OCI-LY3 (cell line): Measurements from ENCODE around the gene MMP14.
A peak's percentile ranks its signal among the peaks of the same experiment; 100 is the strongest.
"Not testable (repeated sequence)": the region's sequence is repeated elsewhere in the genome, so short reads cannot be mapped to it uniquely, and the experiment has no call there.

ENCODE experiments used
- H2AFZ ChIP-seq: fragments of 200-600, 300-600 bp; shearing (Covaris generic); 2 replicates; pipeline ENCODE4 v1.6.0; 2014; ENCODE audit warnings: antibody characterized with exemption, low read depth, low read length
- H3K27ac ChIP-seq: fragments of 200-600, 300-600 bp; sonication (generic); 2 replicates; pipeline ENCODE4 v1.5.1; 2014; ENCODE audit warnings: mild to moderate bottlenecking, low read length, moderate library complexity, mixed read lengths
- H3K27me3 ChIP-seq: fragments of 200-600, 300-600 bp; sonication (generic); 2 replicates; pipeline ENCODE4 v1.6.1; 2014; ENCODE audit warnings: low read depth, low read length, mixed read lengths
- H3K36me3 ChIP-seq: fragments of 200-600, 300-600 bp; sonication (generic); replicated peaks from 2 replicates; pipeline ENCODE3; 2014; ENCODE audit warnings: low read depth, low read length, mixed read lengths
- H3K4me1 ChIP-seq: fragments of 300-600, 200-600 bp; sonication (generic); 2 replicates; pipeline ENCODE4 v1.6.1; 2014; ENCODE audit warnings: low read length, mixed read lengths
- H3K4me2 ChIP-seq: fragments of 200-600, 300-600 bp; sonication (generic); 2 replicates; pipeline ENCODE4 v1.6.1; 2014; ENCODE audit warnings: low read length, mixed read lengths
- H3K4me3 ChIP-seq: fragments of 300-600, 200-600 bp; sonication (generic); 2 replicates; pipeline ENCODE4 v1.5.1; 2014; ENCODE audit warnings: antibody characterized with exemption, mild to moderate bottlenecking, low read length, moderate library complexity
- H3K79me2 ChIP-seq: fragments of 300-600, 200-600 bp; shearing (Covaris generic); 2 replicates; pipeline ENCODE4 v1.6.1; 2014; ENCODE audit warnings: mild to moderate bottlenecking, low read length, mixed read lengths
- H3K9ac ChIP-seq: fragments of 300-600, 200-600 bp; shearing (Covaris generic); 2 replicates; pipeline ENCODE4 v1.6.0; 2014; ENCODE audit warnings: mild to moderate bottlenecking, low read length, moderate library complexity
- H3K9me3 ChIP-seq: fragments of 200-600, 300-600 bp; shearing (Covaris generic); 2 replicates; pipeline ENCODE4 v1.6.1; 2014; ENCODE audit warnings: low read length, mixed read lengths; ENCODE audit not compliant: insufficient read depth
- H4K20me1 ChIP-seq: fragments of 200-600, 300-600 bp; sonication (generic); 2 replicates; pipeline ENCODE4 v1.6.1; 2016; ENCODE audit warnings: low read length, mixed read lengths; ENCODE audit not compliant: insufficient read depth
- CTCF ChIP-seq: fragments of 200-600, 300-600 bp; sonication (generic); IDR thresholded peaks from 2 replicates; pipeline ENCODE4 v1.5.1; 2014; ENCODE audit warnings: antibody characterized with exemption, low read length, low read depth
- EZH2phosphoT487 ChIP-seq: fragments of 200-600 bp; shearing (Covaris generic); IDR thresholded peaks from 2 replicates; pipeline ENCODE4 v1.6.1; 2018; ENCODE audit warnings: antibody characterized with exemption, mixed run types, low read depth

Gene MMP14

GRCh38 chr14:22821193-22822015, 15.0 kb upstream of the MMP14 start:
- Histone ChIP-seq H3K36me3 (no peaks in the 10 kb centered on the region), H3K9ac (no peak overlapping the region), H3K4me2 (no peak overlapping the region), H3K4me3 (no peak overlapping the region), H3K27me3 (no peaks in the 10 kb centered on the region), H3K9me3 (no peaks in the 10 kb centered on the region), H3K4me1 (peaks cover 26% of the 10 kb centered on the region), H3K79me2 (no peaks in the 10 kb centered on the region), H4K20me1 (no peaks in the 10 kb centered on the region), H2AFZ (no peak overlapping the region), H3K27ac (no peak overlapping the region)
- no peak for TF ChIP-seq CTCF
- TF ChIP-seq EZH2phosphoT487, result no peak

- Histone ChIP-seq H3K4me1 (peaks cover 24% of the 10 kb centered on the region), H3K27me3 (no peaks in the 10 kb centered on the region), H3K9me3 (no peaks in the 10 kb centered on the region), H3K27ac (no peak overlapping the region), H3K4me2 (peak overlapping the region; percentile 83), H3K79me2 (no peaks in the 10 kb centered on the region), H4K20me1 (no peaks in the 10 kb centered on the region), H2AFZ (peak overlapping the region; percentile 77), H3K9ac (peak overlapping the region; percentile 49; the same call in 1 of the 2 replicates), H3K4me3 (peak overlapping the region; percentile 75), H3K36me3 (no peaks in the 10 kb centered on the region)
- TF ChIP-seq CTCF (no peak), EZH2phosphoT487 (no peak)
Measured at GRCh38 chr14:22822016-22822570, 14.3 kb upstream of the MMP14 start.

GRCh38 chr14:22822571-22823098, 13.8 kb upstream of the MMP14 start:
- peak overlapping the region; percentile 75 for H3K4me3 ChIP-seq
- no peaks in the 10 kb centered on the region for H3K36me3 ChIP-seq
- H3K79me2 ChIP-seq, result no peaks in the 10 kb centered on the region
- H3K4me2 ChIP-seq, result peak overlapping the region; percentile 83
- no peaks in the 10 kb centered on the region for H4K20me1 ChIP-seq
- H3K27me3 ChIP-seq, result no peaks in the 10 kb centered on the region
- H3K9me3 ChIP-seq, result no peaks in the 10 kb centered on the region
- TF ChIP-seq CTCF (peak; percentile 87), EZH2phosphoT487 (no peak)
- H3K27ac ChIP-seq, result no peak overlapping the region
- peaks cover 24% of the 10 kb centered on the region for H3K4me1 ChIP-seq
- peak overlapping the region; percentile 77 for H2AFZ ChIP-seq
- H3K9ac ChIP-seq, result peak overlapping the region; percentile 49

- peak overlapping the region; percentile 99 for H2AFZ ChIP-seq
- no peaks in the 10 kb centered on the region for H4K20me1 ChIP-seq
- H3K9ac ChIP-seq, result no peak overlapping the region; the same call in 1 of the 2 replicates
- H3K4me2 ChIP-seq, result peak overlapping the region; percentile 40
- no peaks in the 10 kb centered on the region for H3K27me3 ChIP-seq
- no peak for TF ChIP-seq CTCF
- TF ChIP-seq EZH2phosphoT487, result no peak
- no peaks in the 10 kb centered on the region for H3K9me3 ChIP-seq
- peaks cover 18% of the 10 kb centered on the region for H3K4me1 ChIP-seq
- H3K27ac ChIP-seq, result no peak overlapping the region
- H3K4me3 ChIP-seq, result peak overlapping the region; percentile 29
- H3K79me2 ChIP-seq, result peaks cover 1% of the 10 kb centered on the region
- H3K36me3 ChIP-seq, result no peaks in the 10 kb centered on the region
Measured at GRCh38 chr14:22824711-22825359, 11.6 kb upstream of the MMP14 start.

GRCh38 chr14:22829076-22829660, 7.2 kb upstream of the MMP14 start:
- Histone ChIP-seq H3K79me2 (peaks cover 16% of the 10 kb centered on the region), H3K27ac (peak overlapping the region; percentile 55), H3K4me3 (peak overlapping the region; percentile 91), H3K36me3 (peaks cover 18% of the 10 kb centered on the region), H2AFZ (peak overlapping the region; percentile 94), H3K9ac (peak overlapping the region; percentile 92), H3K4me2 (peak overlapping the region; percentile 89), H3K4me1 (peaks cover 16% of the 10 kb centered on the region; the same call in 1 of the 2 replicates)
- not testable (repeated sequence) for H3K9me3 ChIP-seq, H3K27me3 ChIP-seq, H4K20me1 ChIP-seq
